Measurements from ENCODE around the gene BMP6. TPM values are rescaled to one million over a fixed set of nuclear protein-coding genes. Genes with fewer than 3 reads are reported as not detected.
A peak's percentile ranks its signal among the peaks of the same experiment; 100 is the strongest.

Gene BMP6
- total and polyA plus RNA-seq, 2 experiments from 2014 or later, result 0.74 TPM; not detected in 1

GRCh38 chr6:7726416-7727085 is 652 bp downstream of the BMP6 start:
- H3K36me3 ChIP-seq, result no peaks in the 10 kb centered on the region
- H3K27ac ChIP-seq, result no peak overlapping the region
- H3K4me1 ChIP-seq (ENCODE audit: low read depth), result peaks cover 5% of the 10 kb centered on the region
- DNase-seq (ENCODE audit: low read depth in 1 of 2, low spot score in 1 of 2), result peak; percentile 7 to 44
- no peak for TF ChIP-seq CTCF (IDR thresholded peaks at IDR 0.05; ENCODE audit: low read depth, low read length)
- no peaks in the 10 kb centered on the region for H3K9me3 ChIP-seq (ENCODE audit: low read depth)
- peak overlapping the region; percentile 40 for H3K4me3 ChIP-seq
- H3K27me3 ChIP-seq, result peaks cover 95% of the 10 kb centered on the region

GRCh38 chr6:7727086-7727945 is 1.4 kb downstream of the BMP6 start:
- no peaks in the 10 kb centered on the region for H3K9me3 ChIP-seq (ENCODE audit: low read depth)
- peaks cover 97% of the 10 kb centered on the region for H3K27me3 ChIP-seq
- TF ChIP-seq CTCF (IDR thresholded peaks at IDR 0.05; ENCODE audit: low read depth, low read length), result peak; percentile 7
- no peaks in the 10 kb centered on the region for H3K36me3 ChIP-seq
- H3K27ac ChIP-seq, result no peak overlapping the region
- peak; percentile 20 to 40 for DNase-seq (ENCODE audit: low read depth in 1 of 2, low spot score in 1 of 2)
- H3K4me1 ChIP-seq (ENCODE audit: low read depth), result peaks cover 5% of the 10 kb centered on the region
- H3K4me3 ChIP-seq, result peak overlapping the region; percentile 40

- peaks cover 100% of the 10 kb centered on the region for H3K27me3 ChIP-seq
- no peak overlapping the region for H3K27ac ChIP-seq
Measured at GRCh38 chr6:7727946-7728854, 2.3 kb downstream of the BMP6 start.

GRCh38 chr6:7728855-7729590 is 3.1 kb downstream of the BMP6 start:
- H3K27me3 ChIP-seq, result peaks cover 99% of the 10 kb centered on the region
- H3K9me3 ChIP-seq (ENCODE audit: low read depth), result no peaks in the 10 kb centered on the region
- peaks cover 5% of the 10 kb centered on the region for H3K4me1 ChIP-seq (ENCODE audit: low read depth)
- peak in 1 of 2 donors; percentile 21 for DNase-seq (ENCODE audit: low read depth in 1 of 2, low spot score in 1 of 2)
- H3K27ac ChIP-seq, result no peak overlapping the region
- TF ChIP-seq CTCF (IDR thresholded peaks at IDR 0.05; ENCODE audit: low read depth, low read length), result no peak
- peak overlapping the region; percentile 40 for H3K4me3 ChIP-seq
- no peaks in the 10 kb centered on the region for H3K36me3 ChIP-seq

More at GRCh38 chr6:7727946-7728854, 2.3 kb downstream of the BMP6 start:
- Histone ChIP-seq H3K36me3 (no peaks in the 10 kb centered on the region), H3K9me3 (ENCODE audit: low read depth) (no peaks in the 10 kb centered on the region), H3K4me1 (ENCODE audit: low read depth) (peaks cover 5% of the 10 kb centered on the region), H3K4me3 (peak overlapping the region; percentile 40)
- DNase-seq (ENCODE audit: low read depth in 1 of 2, low spot score in 1 of 2), result peak; percentile 30 to 37
- no peak for TF ChIP-seq CTCF (IDR thresholded peaks at IDR 0.05; ENCODE audit: low read depth, low read length)
